Measurements from ENCODE around the gene GPR89B. TPM values are rescaled to one million over a fixed set of nuclear protein-coding genes. Genes with fewer than 3 reads are reported as not detected.
"Not testable (repeated sequence)": the region's sequence is repeated elsewhere in the genome, so short reads cannot be mapped to it uniquely, and the experiment has no call there.

Gene GPR89B
- total and polyA plus RNA-seq, 2 of the 8 experiments (the other 6 are each of a cell fraction or from before 2014, with no cell fraction given), result 19.5 to 32.5 TPM

DNA sequence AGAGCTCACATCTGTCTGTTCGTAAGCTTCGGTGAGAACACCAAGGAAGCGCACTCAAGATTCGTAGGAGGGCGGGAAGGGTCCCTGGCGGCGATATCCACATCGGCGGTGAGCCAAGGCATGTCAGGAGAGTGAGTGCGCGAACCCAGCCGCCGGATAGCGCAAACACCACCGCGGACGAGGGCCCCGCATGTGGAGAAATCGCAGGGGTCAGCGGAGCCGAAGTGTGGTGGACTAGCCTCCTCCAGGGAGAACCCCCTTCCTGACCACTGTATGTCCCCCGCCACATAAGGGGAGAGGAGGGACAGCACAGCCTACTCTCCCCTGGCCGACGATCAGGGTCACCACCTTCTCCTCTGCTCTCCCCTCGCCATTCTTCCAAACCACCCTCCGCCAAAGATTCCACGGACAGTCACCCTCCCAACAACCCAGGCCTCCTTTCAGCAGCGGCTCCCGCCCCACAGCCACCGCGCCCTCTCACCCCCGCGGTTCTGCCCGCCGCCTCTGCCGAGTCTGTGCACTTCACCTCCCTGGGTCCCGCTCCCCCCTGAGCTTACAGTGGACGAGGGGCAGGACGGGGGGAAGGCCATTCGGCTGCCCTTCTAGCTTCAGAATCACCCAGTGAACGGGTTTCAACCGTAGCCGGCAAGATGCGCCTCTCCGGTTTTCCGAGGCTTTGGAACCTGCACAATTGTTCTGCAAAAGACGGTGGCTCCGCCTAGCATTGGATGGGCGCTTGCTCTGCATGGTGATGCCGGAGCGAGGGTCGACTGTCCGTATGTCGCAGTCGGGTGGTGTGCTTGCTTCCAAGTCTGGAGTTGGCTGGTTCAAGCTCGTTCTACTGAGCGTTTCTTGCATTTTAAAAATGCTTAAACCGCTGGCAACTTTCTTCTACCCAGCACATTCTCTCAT lies 86.3 kb downstream of the GPR89B start:
- not testable (repeated sequence) for H4K20me1 ChIP-seq (replicated peaks in 1 of 2; ENCODE audit: control insufficient read depth in 1 of 2, insufficient read depth in 2 of 2, low read length in 2 of 2); H3K36me3 ChIP-seq (ENCODE audit: control insufficient read depth in 2 of 4, insufficient read depth in 4 of 4, low read length in 3 of 4); H3K79me2 ChIP-seq (ENCODE audit: control insufficient read depth in 1 of 2, insufficient read depth in 2 of 2, low read length in 2 of 2); H3K27ac ChIP-seq (ENCODE audit: low read depth, low read length); H4K5ac ChIP-seq (ENCODE audit: insufficient read length, low read depth, low read length); H3K9me3 ChIP-seq (ENCODE audit: insufficient read depth in 2 of 2, low read depth in 1 of 2, low read length in 1 of 2); H2BK5ac ChIP-seq (ENCODE audit: low read depth, low read length); H2AK5ac ChIP-seq (ENCODE audit: low read depth, low read length); H3K56ac ChIP-seq (replicated peaks; ENCODE audit: insufficient read length, low read depth, low read length); H3K79me1 ChIP-seq (ENCODE audit: low read depth, low read length); H2BK15ac ChIP-seq (ENCODE audit: low read length); H4K8ac ChIP-seq (ENCODE audit: extremely low read depth, insufficient read depth, low read length); H3K23me2 ChIP-seq (ENCODE audit: low read depth, low read length); H3K4ac ChIP-seq (replicated peaks; ENCODE audit: insufficient read length, low read depth, low read length); H2BK20ac ChIP-seq (ENCODE audit: low read length); H2AFZ ChIP-seq (ENCODE audit: low read length); H2BK120ac ChIP-seq (replicated peaks; ENCODE audit: low read depth, low read length); FAIRE-seq; H2BK12ac ChIP-seq (ENCODE audit: low read depth, low read length); H4K91ac ChIP-seq (replicated peaks; ENCODE audit: insufficient read length, low read length); H3K18ac ChIP-seq (ENCODE audit: extremely low read depth, low read length); H3K14ac ChIP-seq (ENCODE audit: insufficient read length); H3K23ac ChIP-seq (ENCODE audit: insufficient read length); H3K9ac ChIP-seq (replicated peaks in 1 of 4; ENCODE audit: extremely low read depth in 1 of 4, low read depth in 3 of 4, low read length in 3 of 4)
- peaks cover 0 to 10% (median 6%) of the 10 kb centered on the region in 4 experiments; a peak in 5 of 7 replicates for H3K4me1 ChIP-seq (replicated peaks in 1 of 4; ENCODE audit: control insufficient read depth in 3 of 4, insufficient read depth in 4 of 4, low read length in 3 of 4)
- 2% methylated on average over 25 of the region's 58 CpGs; no CpG with 5 or more reads in 1 of the 2 experiments for WGBS, 2 experiments (ENCODE audit: extremely low coverage in 1 of 2, insufficient coverage in 1 of 2, insufficient read length in 1 of 2, insufficient replicate concordance in 2 of 2, low coverage in 1 of 2, low lambda C conversion rate in 2 of 2, missing lambda C conversion rate in 1 of 2)
- peak overlapping the region; percentile 36 to 55 (median 44) for H3K4me3 ChIP-seq (ENCODE audit: extremely low read depth in 1 of 4, insufficient read depth in 2 of 4, low read depth in 3 of 4, low read length in 4 of 4)
- DNase-seq (ENCODE audit: low read depth in 1 of 2, low spot score in 2 of 2), result peak in 1 of 2 experiments; percentile 60
- ChIA-PET POLR2A (ENCODE audit: partially characterized antibody) (interaction anchor here (0.9 kb wide), 1 partner anchor 320 kb away, joined by 3 read pairs; no protein-coding TSS in a partner anchor), CTCF (ENCODE audit: partially characterized antibody) (interaction anchor here (0.9 kb wide), 1 partner anchor 122 kb away, joined by 3 read pairs; no protein-coding TSS in a partner anchor)
- H3K4me2 ChIP-seq (ENCODE audit: insufficient read depth in 1 of 2, low read depth in 2 of 2, low read length in 2 of 2), result peak overlapping the region; percentile 66 to 75
- peaks cover 1 to 27% (median 11%) of the 10 kb centered on the region in 4 experiments; a peak in 6 of 7 replicates for H3K27me3 ChIP-seq (replicated peaks in 1 of 4; ENCODE audit: control insufficient read depth in 3 of 4, extremely low read depth in 1 of 4, insufficient read depth in 3 of 4, low read length in 3 of 4)
